ENCODE measurements around the gene PNPLA2.

The PNPLA2 gene

GRCh38 chr11:837189-837989 lies 18.7 kb downstream of the PNPLA2 start:
- H4K5ac ChIP-seq (ENCODE audit: low read length), result no peak overlapping the region
- peaks cover 3% of the 10 kb centered on the region for H3K4me1 ChIP-seq (ENCODE audit: control insufficient read depth, low read depth, low read length)
- no peak overlapping the region for H2BK120ac ChIP-seq (ENCODE audit: low read depth, low read length)
- H3K4me3 ChIP-seq (ENCODE audit: low read length), result no peak overlapping the region
- H2AK5ac ChIP-seq (ENCODE audit: low read length), result no peak overlapping the region
- H4K8ac ChIP-seq (ENCODE audit: low read depth, low read length), result no peak overlapping the region
- no peak overlapping the region for H2BK5ac ChIP-seq (ENCODE audit: low read length)
- no peak overlapping the region for H3K9ac ChIP-seq (ENCODE audit: low read length)
- no peak overlapping the region for H2BK15ac ChIP-seq (replicated peaks; ENCODE audit: low read depth)
- no peaks in the 10 kb centered on the region for H3K27me3 ChIP-seq (ENCODE audit: insufficient read depth, low read length, poor library complexity)
- WGBS (ENCODE audit: extremely low coverage, insufficient coverage, low lambda C conversion rate), result no CpG with 5 or more reads among the region's 22 CpGs
- no peak overlapping the region for H3K56ac ChIP-seq (ENCODE audit: low read length)
- H3K79me2 ChIP-seq (ENCODE audit: control insufficient read depth, insufficient read depth, low read length), result peaks cover 16% of the 10 kb centered on the region
- no peak overlapping the region for H3K18ac ChIP-seq (ENCODE audit: low read length)
- no peak overlapping the region for H3K4me2 ChIP-seq (ENCODE audit: low read length)
- no peak for DNase-seq
- H3K36me3 ChIP-seq (ENCODE audit: control insufficient read depth, insufficient read depth, low read length), result peaks cover 10% of the 10 kb centered on the region
- H3K23ac ChIP-seq (ENCODE audit: low read length), result no peak overlapping the region
- H3K4ac ChIP-seq (ENCODE audit: low read depth, low read length), result no peak overlapping the region
- no peak overlapping the region for H3K27ac ChIP-seq (ENCODE audit: low read depth, low read length)
- peaks cover 9% of the 10 kb centered on the region for H3K79me1 ChIP-seq (ENCODE audit: low read length)

- no peak overlapping the region for H3K4me3 ChIP-seq (ENCODE audit: low read length)
- no peak overlapping the region for H3K56ac ChIP-seq (ENCODE audit: low read length)
- no CpG with 5 or more reads among the region's 8 CpGs for WGBS (ENCODE audit: extremely low coverage, insufficient coverage, low lambda C conversion rate)
- H2BK15ac ChIP-seq (replicated peaks; ENCODE audit: low read depth), result no peak overlapping the region
- no peak overlapping the region for H3K27ac ChIP-seq (ENCODE audit: low read depth, low read length)
- no peak overlapping the region for H2BK5ac ChIP-seq (ENCODE audit: low read length)
- peaks cover 16% of the 10 kb centered on the region for H3K79me2 ChIP-seq (ENCODE audit: control insufficient read depth, insufficient read depth, low read length)
- H3K27me3 ChIP-seq (ENCODE audit: insufficient read depth, low read length, poor library complexity), result no peaks in the 10 kb centered on the region
- H3K4me1 ChIP-seq (ENCODE audit: control insufficient read depth, low read depth, low read length), result peaks cover 3% of the 10 kb centered on the region
- H3K79me1 ChIP-seq (ENCODE audit: low read length), result peaks cover 9% of the 10 kb centered on the region
- H4K5ac ChIP-seq (ENCODE audit: low read length), result no peak overlapping the region
- H2BK120ac ChIP-seq (ENCODE audit: low read depth, low read length), result no peak overlapping the region
- no peak overlapping the region for H4K8ac ChIP-seq (ENCODE audit: low read depth, low read length)
- DNase-seq, result no peak
- no peak overlapping the region for H2AK5ac ChIP-seq (ENCODE audit: low read length)
- no peak overlapping the region for H3K4me2 ChIP-seq (ENCODE audit: low read length)
- H3K36me3 ChIP-seq (ENCODE audit: control insufficient read depth, insufficient read depth, low read length), result peaks cover 10% of the 10 kb centered on the region
- no peak overlapping the region for H3K9ac ChIP-seq (ENCODE audit: low read length)
- H3K18ac ChIP-seq (ENCODE audit: low read length), result no peak overlapping the region
- H3K4ac ChIP-seq (ENCODE audit: low read depth, low read length), result no peak overlapping the region
- H3K23ac ChIP-seq (ENCODE audit: low read length), result no peak overlapping the region
These were observed 19.2 kb downstream of the PNPLA2 start for GRCh38 chr11:837990-838307.

GRCh38 chr11:838441-839279 lies 19.9 kb downstream of the PNPLA2 start:
- Histone ChIP-seq H3K4me1 (ENCODE audit: control insufficient read depth, low read depth, low read length) (peaks cover 3% of the 10 kb centered on the region), H3K36me3 (ENCODE audit: control insufficient read depth, insufficient read depth, low read length) (peaks cover 10% of the 10 kb centered on the region), H2BK120ac (ENCODE audit: low read depth, low read length) (no peak overlapping the region), H3K79me1 (ENCODE audit: low read length) (peaks cover 9% of the 10 kb centered on the region), H3K56ac (ENCODE audit: low read length) (peak overlapping the region; percentile 42), H3K4me3 (ENCODE audit: low read length) (no peak overlapping the region), H3K9ac (ENCODE audit: low read length) (no peak overlapping the region), H3K27ac (ENCODE audit: low read depth, low read length) (no peak overlapping the region), H3K4ac (ENCODE audit: low read depth, low read length) (no peak overlapping the region), H3K79me2 (ENCODE audit: control insufficient read depth, insufficient read depth, low read length) (peaks cover 16% of the 10 kb centered on the region), H2AK5ac (ENCODE audit: low read length) (no peak overlapping the region), H3K23ac (ENCODE audit: low read length) (no peak overlapping the region), H2BK15ac (replicated peaks; ENCODE audit: low read depth) (no peak overlapping the region), H3K4me2 (ENCODE audit: low read length) (no peak overlapping the region), H2BK5ac (ENCODE audit: low read length) (no peak overlapping the region), H4K5ac (ENCODE audit: low read length) (no peak overlapping the region), H3K27me3 (ENCODE audit: insufficient read depth, low read length, poor library complexity) (no peaks in the 10 kb centered on the region), H3K18ac (ENCODE audit: low read length) (no peak overlapping the region), H4K8ac (ENCODE audit: low read depth, low read length) (no peak overlapping the region)
- WGBS (ENCODE audit: extremely low coverage, insufficient coverage, low lambda C conversion rate), result no CpG with 5 or more reads among the region's 17 CpGs
- DNase-seq, result no peak

GRCh38 chr11:839280-839623 lies 20.5 kb downstream of the PNPLA2 start:
- Histone ChIP-seq H3K79me1 (ENCODE audit: low read length) (peaks cover 9% of the 10 kb centered on the region), H2BK5ac (ENCODE audit: low read length) (no peak overlapping the region), H3K27me3 (ENCODE audit: insufficient read depth, low read length, poor library complexity) (no peaks in the 10 kb centered on the region), H2AK5ac (ENCODE audit: low read length) (no peak overlapping the region), H3K4me3 (ENCODE audit: low read length) (no peak overlapping the region), H3K36me3 (ENCODE audit: control insufficient read depth, insufficient read depth, low read length) (peaks cover 10% of the 10 kb centered on the region), H2BK15ac (replicated peaks; ENCODE audit: low read depth) (no peak overlapping the region), H3K4me1 (ENCODE audit: control insufficient read depth, low read depth, low read length) (peaks cover 2% of the 10 kb centered on the region), H3K79me2 (ENCODE audit: control insufficient read depth, insufficient read depth, low read length) (peaks cover 16% of the 10 kb centered on the region), H3K18ac (ENCODE audit: low read length) (no peak overlapping the region), H4K5ac (ENCODE audit: low read length) (no peak overlapping the region), H3K4me2 (ENCODE audit: low read length) (no peak overlapping the region), H3K23ac (ENCODE audit: low read length) (no peak overlapping the region), H2BK120ac (ENCODE audit: low read depth, low read length) (no peak overlapping the region), H3K9ac (ENCODE audit: low read length) (no peak overlapping the region), H4K8ac (ENCODE audit: low read depth, low read length) (no peak overlapping the region), H3K56ac (ENCODE audit: low read length) (no peak overlapping the region), H3K4ac (ENCODE audit: low read depth, low read length) (no peak overlapping the region), H3K27ac (ENCODE audit: low read depth, low read length) (no peak overlapping the region)
- WGBS (ENCODE audit: extremely low coverage, insufficient coverage, low lambda C conversion rate), result no CpG with 5 or more reads among the region's 5 CpGs
- DNase-seq, result no peak

GRCh38 chr11:839875-840617 lies 21.3 kb downstream of the PNPLA2 start:
- no peak overlapping the region for H3K18ac ChIP-seq (ENCODE audit: low read length)
- peaks cover 4% of the 10 kb centered on the region for H3K4me1 ChIP-seq (ENCODE audit: control insufficient read depth, low read depth, low read length)
- no peak overlapping the region for H3K27ac ChIP-seq (ENCODE audit: low read depth, low read length)
- WGBS (ENCODE audit: extremely low coverage, insufficient coverage, low lambda C conversion rate), result no CpG with 5 or more reads among the region's 25 CpGs
- no peak overlapping the region for H4K8ac ChIP-seq (ENCODE audit: low read depth, low read length)
- no peak overlapping the region for H2BK15ac ChIP-seq (replicated peaks; ENCODE audit: low read depth)
- peaks cover 10% of the 10 kb centered on the region for H3K36me3 ChIP-seq (ENCODE audit: control insufficient read depth, insufficient read depth, low read length)
- H3K79me1 ChIP-seq (ENCODE audit: low read length), result peaks cover 7% of the 10 kb centered on the region
- H4K5ac ChIP-seq (ENCODE audit: low read length), result no peak overlapping the region
- no peaks in the 10 kb centered on the region for H3K27me3 ChIP-seq (ENCODE audit: insufficient read depth, low read length, poor library complexity)
- no peak overlapping the region for H3K9ac ChIP-seq (ENCODE audit: low read length)
- no peak overlapping the region for H3K4me2 ChIP-seq (ENCODE audit: low read length)
- H3K56ac ChIP-seq (ENCODE audit: low read length), result no peak overlapping the region
- no peak overlapping the region for H3K4ac ChIP-seq (ENCODE audit: low read depth, low read length)
- DNase-seq, result no peak
- peaks cover 16% of the 10 kb centered on the region for H3K79me2 ChIP-seq (ENCODE audit: control insufficient read depth, insufficient read depth, low read length)
- no peak overlapping the region for H2BK120ac ChIP-seq (ENCODE audit: low read depth, low read length)
- H3K4me3 ChIP-seq (ENCODE audit: low read length), result no peak overlapping the region
- no peak overlapping the region for H3K23ac ChIP-seq (ENCODE audit: low read length)
- H2AK5ac ChIP-seq (ENCODE audit: low read length), result no peak overlapping the region
- no peak overlapping the region for H2BK5ac ChIP-seq (ENCODE audit: low read length)
